T-helper 2 cell treated with Interferon-gamma antibody and Interleukin-4, amounts not matched to agents 5 μg/mL and 100 μg/mL, for 36 hours (primary cell): ENCODE data around the gene CETP.

Source experiments
- DNase-seq: peaks from one replicate; pipeline ENCODE4 v3.0.0; 2021; ENCODE audit warnings: low spot score
- H3K27ac Mint-ChIP-seq: one replicate; pipeline ENCODE4 v1.8.0; 2021; ENCODE audit warnings: mild to moderate bottlenecking, mixed read lengths
- H3K27me3 Mint-ChIP-seq: one replicate; pipeline ENCODE4 v1.8.0; 2021; ENCODE audit warnings: low read depth, mixed read lengths
- H3K36me3 Mint-ChIP-seq: one replicate; pipeline ENCODE4 v1.8.0; 2021; ENCODE audit warnings: low read depth, mixed read lengths
- H3K4me1 Mint-ChIP-seq: one replicate; pipeline ENCODE4 v1.8.0; 2021; ENCODE audit warnings: low read depth, mixed read lengths
- H3K4me3 Mint-ChIP-seq: one replicate; pipeline ENCODE4 v1.8.0; 2022; ENCODE audit warnings: mild to moderate bottlenecking, moderate library complexity, mixed read lengths
- H3K9me3 Mint-ChIP-seq: one replicate; pipeline ENCODE4 v1.8.0; 2021; ENCODE audit warnings: mixed read lengths

CETP gene

DNA sequence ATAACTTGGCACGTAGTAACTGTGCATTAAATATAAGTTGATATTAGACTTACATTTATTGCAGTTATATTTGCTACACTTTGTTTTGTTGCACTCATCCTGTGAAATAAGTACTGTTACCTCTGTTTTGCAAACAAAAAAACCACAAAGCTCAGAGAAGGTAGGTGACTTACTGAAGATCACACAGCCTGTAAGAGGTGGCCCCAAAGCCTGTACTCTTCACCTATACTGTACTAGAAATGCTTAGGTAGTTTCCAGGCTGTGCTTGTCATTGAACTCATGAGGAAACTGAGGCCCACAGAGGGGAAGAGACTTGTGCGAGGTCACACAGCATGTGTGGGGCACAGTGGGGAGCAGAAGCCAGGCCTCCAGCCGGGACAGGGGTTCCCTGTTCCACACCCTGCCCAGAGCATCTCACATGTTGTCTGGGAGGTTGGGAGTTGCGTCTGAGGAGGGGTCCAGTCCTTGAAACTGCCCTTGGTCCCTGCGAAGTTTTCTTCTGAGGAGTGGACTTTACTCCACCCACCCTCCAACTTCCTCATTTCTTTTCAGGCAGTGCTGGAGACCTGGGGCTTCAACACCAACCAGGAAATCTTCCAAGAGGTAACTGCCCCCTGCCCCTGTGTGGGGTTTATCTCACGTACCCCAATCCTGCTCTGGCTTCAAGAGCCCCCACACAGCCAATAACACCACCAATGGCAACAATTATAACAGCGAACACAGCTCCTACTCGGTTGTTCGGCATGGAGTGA is 13.0 kb downstream of the CETP start:
- DNase-seq, result no peak
- H3K4me1 Mint-ChIP-seq, result peaks cover 15% of the 10 kb centered on the region
- no peak overlapping the region for H3K4me3 Mint-ChIP-seq
- H3K27me3 Mint-ChIP-seq, result no peaks in the 10 kb centered on the region
- H3K9me3 Mint-ChIP-seq, result no peaks in the 10 kb centered on the region
- no peak overlapping the region for H3K27ac Mint-ChIP-seq
- H3K36me3 Mint-ChIP-seq, result no peaks in the 10 kb centered on the region

DNA sequence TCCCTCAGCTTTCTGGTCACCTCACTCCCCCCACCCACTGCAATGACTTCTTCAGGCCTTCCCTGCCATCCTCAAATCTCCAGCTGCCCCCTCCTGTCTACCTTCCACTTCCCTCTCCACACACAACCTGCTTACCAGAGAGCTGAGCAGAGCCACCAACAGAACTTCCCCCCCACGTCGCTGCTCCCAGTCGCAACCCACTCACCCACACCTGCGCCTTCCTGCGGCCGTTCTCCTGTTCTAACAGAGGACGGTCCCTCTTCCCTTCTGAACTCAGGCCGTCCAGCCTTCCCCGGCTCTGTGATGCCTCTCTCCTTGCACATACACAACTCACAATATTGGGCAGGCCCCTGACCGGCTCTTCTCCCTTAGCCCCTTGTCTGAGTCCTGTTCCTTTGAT is 14.0 kb downstream of the CETP start:
- peaks cover 18% of the 10 kb centered on the region for H3K4me1 Mint-ChIP-seq
- H3K9me3 Mint-ChIP-seq, result no peaks in the 10 kb centered on the region
- no peak for DNase-seq
- H3K27ac Mint-ChIP-seq, result no peak overlapping the region
- H3K36me3 Mint-ChIP-seq, result no peaks in the 10 kb centered on the region
- H3K4me3 Mint-ChIP-seq, result no peak overlapping the region
- no peaks in the 10 kb centered on the region for H3K27me3 Mint-ChIP-seq

GRCh38 chr16:56977216-56977615 is 15.5 kb downstream of the CETP start:
- H3K27ac Mint-ChIP-seq, result no peak overlapping the region

GRCh38 chr16:56977823-56978430 is 16.2 kb downstream of the CETP start:
- H3K27ac Mint-ChIP-seq, result no peak overlapping the region
- peaks cover 31% of the 10 kb centered on the region for H3K4me1 Mint-ChIP-seq
- H3K4me3 Mint-ChIP-seq, result no peak overlapping the region
- DNase-seq, result no peak
- peaks cover 17% of the 10 kb centered on the region for H3K36me3 Mint-ChIP-seq
- H3K27me3 Mint-ChIP-seq, result no peaks in the 10 kb centered on the region
- no peaks in the 10 kb centered on the region for H3K9me3 Mint-ChIP-seq

More at GRCh38 chr16:56977216-56977615, 15.5 kb downstream of the CETP start:
- Mint-ChIP-seq H3K36me3 (peaks cover 11% of the 10 kb centered on the region), H3K27me3 (no peaks in the 10 kb centered on the region), H3K9me3 (no peaks in the 10 kb centered on the region), H3K4me1 (peaks cover 28% of the 10 kb centered on the region), H3K4me3 (no peak overlapping the region)
- DNase-seq, result no peak

DNA sequence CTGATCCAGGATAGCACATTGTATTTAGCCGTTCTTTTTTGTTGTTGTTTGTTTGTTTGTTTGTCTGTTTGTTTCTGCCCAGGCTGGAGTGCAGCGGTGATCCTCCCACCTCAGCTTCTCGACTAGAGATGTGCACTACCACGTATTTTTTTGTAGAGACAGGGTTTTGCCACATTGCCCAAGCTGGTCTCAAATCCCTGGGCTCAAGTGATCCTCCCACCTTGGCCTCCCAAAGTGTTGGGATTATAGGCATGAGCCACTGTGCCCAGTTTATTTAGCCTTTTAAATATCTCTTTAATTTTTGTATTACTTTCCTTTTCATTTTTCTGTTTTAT is 18.4 kb downstream of the CETP start:
- no peak for DNase-seq
- H3K36me3 Mint-ChIP-seq, result peaks cover 28% of the 10 kb centered on the region
- no peak overlapping the region for H3K27ac Mint-ChIP-seq
- H3K9me3 Mint-ChIP-seq, result no peaks in the 10 kb centered on the region
- peaks cover 32% of the 10 kb centered on the region for H3K4me1 Mint-ChIP-seq
- H3K27me3 Mint-ChIP-seq, result no peaks in the 10 kb centered on the region
- H3K4me3 Mint-ChIP-seq, result no peak overlapping the region

GRCh38 chr16:56980792-56981724 is 19.3 kb downstream of the CETP start:
- Mint-ChIP-seq H3K4me3 (no peak overlapping the region), H3K27me3 (no peaks in the 10 kb centered on the region), H3K4me1 (peaks cover 35% of the 10 kb centered on the region), H3K36me3 (peaks cover 31% of the 10 kb centered on the region), H3K27ac (peak overlapping the region; percentile 11), H3K9me3 (no peaks in the 10 kb centered on the region)
- DNase-seq, result no peak

DNA sequence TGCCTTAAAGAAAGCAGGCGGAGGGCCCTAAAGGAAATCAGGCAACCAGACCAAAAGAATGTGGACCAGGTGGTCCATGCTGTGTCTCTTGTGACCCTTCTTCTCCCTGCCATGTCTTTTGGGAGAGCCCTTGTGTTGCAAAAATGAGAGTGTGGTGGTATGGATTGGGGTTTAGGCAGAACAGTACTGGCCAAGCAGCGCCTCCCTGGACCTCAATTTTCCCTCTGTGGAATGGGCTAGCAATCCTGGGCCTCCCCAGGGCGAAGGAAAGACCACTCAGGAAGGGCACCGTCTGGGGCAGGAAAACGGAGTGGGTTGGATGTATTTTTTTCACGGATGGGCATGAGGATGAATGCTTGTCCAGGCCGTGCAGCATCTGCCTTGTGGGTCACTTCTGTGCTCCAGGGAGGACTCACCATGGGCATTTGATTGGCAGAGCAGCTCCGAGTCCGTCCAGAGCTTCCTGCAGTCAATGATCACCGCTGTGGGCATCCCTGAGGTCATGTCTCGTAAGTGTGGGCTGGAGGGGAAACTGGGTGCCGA is 20.1 kb downstream of the CETP start:
- DNase-seq, result no peak
- no peaks in the 10 kb centered on the region for H3K9me3 Mint-ChIP-seq
- H3K4me3 Mint-ChIP-seq, result no peak overlapping the region
- H3K36me3 Mint-ChIP-seq, result peaks cover 34% of the 10 kb centered on the region
- H3K27me3 Mint-ChIP-seq, result no peaks in the 10 kb centered on the region
- H3K27ac Mint-ChIP-seq, result no peak overlapping the region
- peaks cover 35% of the 10 kb centered on the region for H3K4me1 Mint-ChIP-seq

- H3K27me3 Mint-ChIP-seq, result no peaks in the 10 kb centered on the region
- DNase-seq, result no peak
- peaks cover 41% of the 10 kb centered on the region for H3K4me1 Mint-ChIP-seq
- H3K27ac Mint-ChIP-seq, result peak overlapping the region; percentile 38
- H3K9me3 Mint-ChIP-seq, result no peaks in the 10 kb centered on the region
- H3K4me3 Mint-ChIP-seq, result no peak overlapping the region
- peaks cover 41% of the 10 kb centered on the region for H3K36me3 Mint-ChIP-seq
Observed at GRCh38 chr16:56982695-56983094, 20.9 kb downstream of the CETP start.

GRCh38 chr16:56983211-56983751 is 21.5 kb downstream of the CETP start:
- peaks cover 46% of the 10 kb centered on the region for H3K36me3 Mint-ChIP-seq

GRCh38 chr16:56984639-56985038 is 22.9 kb downstream of the CETP start:
- Mint-ChIP-seq H3K4me3 (peak overlapping the region; percentile 33), H3K9me3 (no peaks in the 10 kb centered on the region), H3K4me1 (peaks cover 49% of the 10 kb centered on the region), H3K27ac (peak overlapping the region; percentile 87), H3K27me3 (no peaks in the 10 kb centered on the region), H3K36me3 (peaks cover 55% of the 10 kb centered on the region)
- DNase-seq, result no peak

More at GRCh38 chr16:56983211-56983751, 21.5 kb downstream of the CETP start:
- Mint-ChIP-seq H3K27me3 (no peaks in the 10 kb centered on the region), H3K27ac (no peak overlapping the region), H3K4me1 (peaks cover 47% of the 10 kb centered on the region), H3K9me3 (no peaks in the 10 kb centered on the region), H3K4me3 (no peak overlapping the region)
- DNase-seq, result no peak

DNA sequence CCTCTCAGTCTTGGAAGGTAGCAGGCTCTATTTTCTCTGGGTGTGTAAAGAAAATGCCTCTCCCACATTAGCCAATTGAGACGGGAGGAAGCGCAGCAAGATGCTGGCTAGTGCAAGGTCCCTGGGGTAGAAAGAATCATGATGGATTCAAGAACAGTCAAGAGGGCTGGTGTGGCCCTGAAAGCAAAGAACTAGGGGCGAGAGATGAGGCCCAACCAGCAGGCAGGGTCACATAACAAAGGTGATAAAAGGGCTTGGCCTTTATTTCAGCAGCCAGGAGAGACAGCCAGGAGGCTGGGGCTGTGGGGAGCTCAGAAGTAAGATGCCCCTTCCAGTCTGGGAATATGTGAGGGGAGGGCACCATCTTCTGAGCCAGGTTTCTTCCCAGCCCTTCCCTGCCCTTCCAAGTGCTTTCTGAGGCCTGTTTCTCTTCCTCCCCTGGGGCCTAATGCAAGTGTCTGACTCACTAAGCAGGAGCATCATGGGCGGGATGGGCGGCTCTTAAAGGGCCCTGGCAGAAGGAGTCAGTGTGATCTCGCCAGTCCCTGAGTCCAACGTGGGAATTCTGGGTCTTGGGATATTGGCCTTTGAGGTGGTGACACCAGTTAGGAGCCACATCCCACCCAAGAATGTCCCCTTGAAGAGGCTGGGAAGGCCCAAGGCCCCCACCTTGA is 23.7 kb downstream of the CETP start:
- Mint-ChIP-seq H3K27me3 (no peaks in the 10 kb centered on the region), H3K27ac (peak overlapping the region; percentile 87), H3K9me3 (no peaks in the 10 kb centered on the region), H3K4me1 (peaks cover 47% of the 10 kb centered on the region), H3K4me3 (peak overlapping the region; percentile 87), H3K36me3 (peaks cover 60% of the 10 kb centered on the region)
- DNase-seq, result no peak

DNA sequence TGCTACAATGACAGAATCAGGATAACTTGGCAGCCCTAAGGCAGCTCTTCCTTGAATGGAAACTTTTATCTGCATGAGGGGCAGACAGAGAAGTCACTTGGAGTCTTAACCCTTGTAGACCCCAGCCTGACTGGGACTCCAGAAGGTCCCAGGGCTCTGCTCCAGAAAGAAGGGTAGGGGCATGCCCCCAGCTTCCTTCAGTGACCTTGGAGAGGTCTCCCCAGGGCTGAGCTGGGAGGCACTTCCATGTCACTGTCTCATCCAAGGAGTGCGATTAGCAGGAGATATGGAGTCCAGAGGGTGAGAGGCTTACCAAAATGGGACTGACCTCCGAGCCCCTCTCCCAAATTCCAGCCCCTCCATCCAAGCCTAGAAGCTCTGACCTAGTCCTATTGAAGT is 24.2 kb downstream of the CETP start:
- no peaks in the 10 kb centered on the region for H3K27me3 Mint-ChIP-seq
- no peaks in the 10 kb centered on the region for H3K9me3 Mint-ChIP-seq
- DNase-seq, result no peak
- peaks cover 49% of the 10 kb centered on the region for H3K4me1 Mint-ChIP-seq
- H3K4me3 Mint-ChIP-seq, result peak overlapping the region; percentile 87
- H3K27ac Mint-ChIP-seq, result peak overlapping the region; percentile 79
- peaks cover 66% of the 10 kb centered on the region for H3K36me3 Mint-ChIP-seq

GRCh38 chr16:56986361-56986760 is 24.6 kb downstream of the CETP start:
- DNase-seq, result no peak
- Mint-ChIP-seq H3K27ac (peak overlapping the region; percentile 79), H3K4me3 (peak overlapping the region; percentile 87), H3K36me3 (peaks cover 64% of the 10 kb centered on the region), H3K27me3 (no peaks in the 10 kb centered on the region), H3K9me3 (no peaks in the 10 kb centered on the region), H3K4me1 (peaks cover 46% of the 10 kb centered on the region)
